HG02981 (cell line): ENCODE results near the gene GALNT2.

Source experiments
- ATAC-seq: cut with Tn5 transposase; IDR thresholded peaks from one replicate; pipeline ENCODE4 v1.9.1; 2021; ENCODE audit warnings: mild to moderate bottlenecking, moderate library complexity; ENCODE audit not compliant: unreplicated experiment

Gene GALNT2

DNA sequence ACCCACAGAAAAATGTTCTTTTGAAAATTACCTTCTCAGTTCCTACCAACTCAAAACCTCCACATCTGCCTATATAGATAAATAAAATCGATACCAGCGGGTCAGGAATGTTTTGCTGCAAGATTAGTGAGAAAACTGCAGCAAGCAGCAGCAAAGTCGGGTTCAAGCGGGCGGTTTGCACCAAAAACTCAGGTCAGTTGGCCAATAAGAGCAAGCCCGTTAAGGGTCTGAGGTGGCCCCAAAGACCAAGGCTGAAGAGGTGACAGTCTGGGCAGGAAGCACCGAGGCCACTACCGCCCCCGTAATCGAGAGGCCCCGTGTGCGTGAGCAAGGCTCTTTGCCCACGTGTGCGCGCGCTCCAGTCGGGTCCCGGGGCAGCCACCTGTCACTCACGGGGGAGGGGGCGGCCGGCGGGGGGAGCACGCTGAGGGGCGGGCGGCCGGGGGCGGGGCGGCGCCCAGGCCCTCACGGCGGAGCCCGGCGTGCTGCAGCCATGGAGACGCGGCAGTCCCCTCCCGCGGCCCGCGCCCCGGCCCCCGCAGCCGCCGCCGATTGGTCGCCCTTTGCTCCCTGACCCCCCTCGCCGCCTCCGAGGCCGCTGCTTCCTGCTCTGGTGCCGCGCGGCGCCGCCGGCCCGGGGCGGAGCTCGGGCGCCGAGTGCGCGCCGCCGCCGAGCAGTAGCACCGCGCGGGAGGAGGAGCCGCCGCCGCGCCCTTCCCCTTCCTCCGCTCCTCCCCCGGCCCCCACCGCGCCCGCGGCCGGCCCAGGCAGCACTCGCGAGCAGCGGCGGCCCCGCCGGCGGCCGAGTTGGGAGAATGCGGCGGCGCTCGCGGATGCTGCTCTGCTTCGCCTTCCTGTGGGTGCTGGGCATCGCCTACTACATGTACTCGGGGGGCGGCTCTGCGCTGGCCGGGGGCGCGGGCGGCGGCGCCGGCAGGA, at the start of gene GALNT2:
Gene GALNT2 (plus strand): TSS at position 773 of the 939 bp plus-strand sequence. CDS start 43 bp downstream, at position 816.
- peak; percentile 80 for ATAC-seq

DNA sequence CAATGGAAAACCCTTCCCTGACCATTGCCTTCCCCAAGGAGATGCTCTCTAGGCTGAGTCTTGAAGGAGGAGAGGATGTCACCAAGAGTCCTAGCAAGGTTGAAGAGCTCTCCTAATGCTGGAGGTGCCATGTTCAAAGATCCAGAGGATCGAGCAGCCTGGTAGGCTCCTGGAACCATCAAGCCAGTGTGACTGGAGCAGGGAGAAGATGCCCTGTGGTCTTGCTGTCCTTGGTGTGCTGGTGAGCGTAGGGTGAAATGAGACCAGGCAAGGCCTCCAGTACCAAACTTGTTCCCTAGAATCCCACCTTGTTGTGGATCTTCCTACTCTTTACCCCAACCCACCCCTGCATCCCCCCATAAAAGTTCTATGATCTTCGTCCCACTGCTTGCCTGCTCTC, 46.6 kb upstream of the GALNT2 start:
- no peak for ATAC-seq

- ATAC-seq, result no peak
Measured at GRCh38 chr1:230022666-230023380, 44.2 kb upstream of the GALNT2 start.

GRCh38 chr1:230025686-230026085, 41.4 kb upstream of the GALNT2 start:
- no peak for ATAC-seq

GRCh38 chr1:230026139-230026538, 40.9 kb upstream of the GALNT2 start:
- ATAC-seq, result no peak

- ATAC-seq, result no peak
Measured at GRCh38 chr1:230026572-230026971, 40.5 kb upstream of the GALNT2 start.

DNA sequence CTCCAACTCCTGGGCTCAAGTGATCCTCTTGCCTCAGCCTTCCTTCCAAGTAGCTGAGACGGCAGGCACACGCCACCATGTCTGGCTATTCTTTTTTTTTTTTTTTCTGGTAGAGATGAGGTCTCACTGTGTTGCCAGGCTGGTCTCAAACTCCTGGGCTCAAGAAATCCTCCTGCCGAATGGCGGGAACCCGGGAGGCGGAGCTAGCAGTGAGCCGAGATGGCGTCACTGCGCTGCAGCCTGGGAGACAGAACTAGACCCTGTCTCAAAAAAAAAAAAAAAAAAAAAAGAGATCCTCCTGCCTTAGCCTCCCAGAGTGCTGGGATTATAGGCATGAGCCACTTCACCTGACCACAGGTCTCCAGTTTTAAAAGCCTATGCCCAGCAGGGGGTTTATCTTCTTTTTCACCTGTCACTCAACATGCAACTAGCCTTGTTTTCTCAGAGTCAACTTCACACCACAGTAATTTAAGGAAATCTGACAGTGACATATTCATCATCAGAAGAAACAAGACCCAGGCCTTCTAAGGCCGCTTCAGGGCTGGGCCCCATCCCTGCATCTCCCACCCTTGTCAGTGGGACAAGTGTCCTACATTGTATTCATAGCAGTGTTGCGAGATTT, 38.3 kb upstream of the GALNT2 start:
- ATAC-seq, result no peak

GRCh38 chr1:230029244-230029941, 37.6 kb upstream of the GALNT2 start:
- no peak for ATAC-seq

- ATAC-seq, result no peak
Measured at GRCh38 chr1:230030122-230030821, 36.8 kb upstream of the GALNT2 start.

- no peak for ATAC-seq
Measured at GRCh38 chr1:230031131-230031530, 35.9 kb upstream of the GALNT2 start.

GRCh38 chr1:230032516-230033281, 34.3 kb upstream of the GALNT2 start:
- ATAC-seq, result no peak

GRCh38 chr1:230037261-230037660, 29.8 kb upstream of the GALNT2 start:
- ATAC-seq, result no peak

DNA sequence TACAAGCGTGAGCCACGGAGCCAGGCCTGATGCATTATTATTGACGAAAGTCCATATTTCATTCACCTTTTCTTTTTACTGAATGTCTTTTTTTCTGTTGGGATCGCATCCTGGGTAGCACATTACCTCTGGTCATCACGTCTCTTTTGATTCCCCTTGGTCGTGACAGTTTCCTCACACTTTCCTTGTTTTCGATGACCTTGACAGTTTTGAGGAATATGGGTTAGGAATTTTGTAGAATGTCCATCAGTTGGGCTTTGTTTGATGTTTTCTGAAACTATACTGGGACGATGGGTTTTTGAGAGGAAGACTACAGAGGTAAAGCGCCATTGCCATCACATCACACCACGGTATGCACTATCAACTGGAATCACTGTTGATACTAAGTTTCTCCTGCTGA, 26.6 kb upstream of the GALNT2 start:
- ATAC-seq, result no peak

DNA sequence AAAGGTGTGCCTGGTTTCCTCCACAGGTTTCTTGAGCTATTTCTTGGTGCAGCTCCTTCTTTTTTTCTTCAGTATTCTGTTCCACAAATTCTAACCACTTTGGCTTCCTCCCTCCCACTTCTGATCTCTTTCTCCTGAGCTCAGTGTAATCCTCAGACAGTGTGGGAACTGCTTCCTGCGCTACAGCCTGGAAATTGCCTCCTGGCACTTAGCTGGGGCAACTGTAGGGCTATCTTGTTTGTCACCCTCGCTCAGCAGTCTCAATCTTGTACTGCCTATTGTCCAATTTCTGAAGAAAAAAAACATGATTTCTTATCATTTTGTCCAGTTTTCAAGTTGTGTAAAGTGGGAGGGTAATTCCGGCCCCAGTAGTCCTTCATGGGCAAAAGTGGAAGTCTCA, 24.0 kb upstream of the GALNT2 start:
- ATAC-seq, result no peak

DNA sequence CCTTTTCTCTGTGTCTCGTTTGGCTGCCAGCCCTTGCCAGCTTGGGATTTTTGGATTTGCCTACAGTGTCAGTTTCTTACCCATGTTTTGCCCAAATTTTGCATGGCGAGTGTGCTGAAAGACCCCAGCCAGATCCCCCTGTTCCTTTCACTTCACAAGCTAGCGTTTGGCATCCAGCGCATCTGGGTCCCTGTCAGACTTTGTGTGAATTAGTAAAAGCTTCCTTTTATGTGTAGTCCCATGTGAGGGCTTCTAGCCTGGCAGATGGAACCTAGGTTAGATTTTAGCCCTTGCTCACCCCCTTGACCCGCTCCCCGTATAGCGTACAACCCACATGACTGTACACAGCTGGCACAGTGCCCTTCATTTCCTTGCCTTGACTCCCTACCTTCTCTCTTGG, 22.3 kb upstream of the GALNT2 start:
- ATAC-seq, result no peak

DNA sequence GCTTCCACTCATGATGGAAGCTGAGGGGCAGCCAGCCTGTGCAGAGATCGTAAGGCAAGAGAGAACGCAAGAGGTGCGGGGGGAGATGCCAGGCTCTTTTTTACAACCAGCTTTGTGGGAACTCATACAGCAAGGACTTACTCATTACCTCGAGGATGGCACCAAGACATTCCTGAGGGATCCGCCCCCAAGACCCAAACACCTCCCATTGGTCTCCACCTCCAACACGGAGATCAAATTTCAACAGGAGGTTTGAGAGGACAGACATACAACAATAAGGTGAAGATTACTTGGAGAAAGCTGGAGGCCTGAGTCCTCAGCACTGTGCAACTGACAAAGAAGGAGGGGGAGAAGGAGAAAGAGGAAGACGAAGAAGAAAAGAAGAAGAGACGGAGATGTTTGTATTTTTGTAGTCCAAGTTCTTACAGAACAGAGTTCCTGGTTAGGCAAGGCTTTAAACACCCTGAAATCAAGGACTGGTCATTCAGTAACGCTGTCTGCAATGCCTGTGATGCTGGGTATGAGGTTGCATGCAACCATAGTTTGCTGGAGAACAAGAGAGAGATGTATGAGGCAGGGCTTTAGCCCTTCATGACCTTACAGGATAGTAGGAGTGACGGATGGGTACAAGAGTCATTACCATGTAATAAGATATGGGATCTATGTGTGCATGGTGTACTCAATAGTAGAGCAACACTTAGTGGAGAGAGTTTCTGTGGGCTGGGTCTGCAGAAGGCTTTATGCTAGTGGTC, 19.7 kb upstream of the GALNT2 start:
- no peak for ATAC-seq

DNA sequence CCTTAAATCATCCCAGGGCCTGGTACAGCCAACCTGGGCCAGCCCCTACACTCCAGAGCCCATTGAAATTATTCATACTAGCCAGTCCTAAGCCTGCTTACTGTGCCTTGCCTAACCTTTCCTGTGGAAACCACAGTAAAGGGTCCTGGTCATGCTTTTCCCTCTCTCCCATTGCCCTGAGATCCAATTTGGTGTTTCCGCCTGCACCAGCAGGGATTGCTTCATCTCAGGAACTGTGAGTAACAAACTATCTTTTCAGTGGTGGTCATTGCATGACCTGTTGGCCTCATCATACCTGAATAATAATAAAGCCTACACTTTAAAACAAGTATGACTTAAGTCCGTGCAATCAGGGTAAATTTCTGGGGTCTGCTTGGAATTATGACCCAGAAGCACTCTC, 18.7 kb upstream of the GALNT2 start:
- ATAC-seq, result no peak

DNA sequence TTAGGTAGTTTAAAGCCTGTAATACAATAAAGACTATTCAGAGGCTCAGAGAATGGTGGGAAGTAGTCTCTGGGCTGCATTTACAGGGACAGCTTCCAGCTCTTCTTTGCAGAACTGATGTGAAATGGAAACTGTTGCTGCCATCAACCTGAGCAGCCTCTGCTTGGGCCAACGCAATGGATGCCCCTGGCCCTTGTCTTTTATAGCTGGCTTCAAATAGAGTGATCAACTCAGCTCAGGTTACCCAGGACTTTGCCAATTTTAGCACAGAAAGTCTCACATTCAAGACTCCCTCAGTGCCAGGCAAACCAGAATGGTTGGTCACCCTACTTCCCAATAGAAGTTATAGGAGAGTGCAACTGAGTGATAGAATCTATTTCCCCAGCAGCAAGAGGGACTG, 18.1 kb upstream of the GALNT2 start:
- no peak for ATAC-seq

DNA sequence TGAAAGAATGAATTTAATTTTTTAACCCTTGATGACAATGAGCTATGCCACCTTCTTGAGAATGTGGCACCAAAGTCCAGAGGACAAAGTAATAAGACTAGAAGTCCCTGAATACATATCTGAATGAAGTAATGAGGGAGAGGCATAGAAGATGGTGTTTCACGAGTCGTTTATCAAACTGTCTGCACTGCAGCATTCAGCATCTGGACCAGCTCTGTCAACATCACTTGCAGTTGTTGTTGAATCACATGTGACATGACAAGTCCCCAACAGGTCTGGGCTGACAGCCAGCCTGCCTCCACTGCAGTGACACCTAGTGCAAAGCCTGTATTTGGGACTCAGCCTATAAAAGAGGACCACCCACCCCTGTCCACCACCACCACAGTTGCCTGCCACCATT, 17.3 kb upstream of the GALNT2 start:
- ATAC-seq, result no peak
